Posterior vena cava (tissue), 2 donors: ENCODE results near the gene CCR8. TPM values are rescaled to one million over a fixed set of nuclear protein-coding genes. Genes with fewer than 3 reads are reported as not detected.
"Not testable (repeated sequence)": the region's sequence is repeated elsewhere in the genome, so short reads cannot be mapped to it uniquely, and the experiment has no call there.

Experiments
- DNase-seq: peaks from one replicate; pipeline ENCODE4 v3.0.0-alpha.2; 2020; ENCODE audit warnings: low spot score
- intact Hi-C, 2 donors: fragments of 100-400 bp; cut with DNase I; formaldehyde crosslinking; loops; one replicate each; pipeline versions ENCODE4 v1.14.1 to v1.14.2; 2022 to 2023
- total RNA-seq, 2 donors: library from RNA; stranded (reverse); fragmentation: NEBNext Ultra II Directional; extraction: Animal tissue kit (Norgen Biotek cat#: 25700); gene quantifications; one replicate each; pipeline ENCODE4 v1.2.1, GENCODE V29; 2021
- donor health status: DM: yes; HTN: yes; CAD: no.
- donor health status: DM: yes; HTN: yes; CAD: no.

Gene CCR8
- total RNA-seq, 2 donors from 2014 or later: not detected

GRCh38 chr3:39339086-39339485, 9.6 kb downstream of the CCR8 start:
- DNase-seq: no peak
- intact Hi-C loops: no loop called here

- intact Hi-C loops: no loop called here
- DNase-seq: no peak
These were observed 13.7 kb downstream of the CCR8 start for GRCh38 chr3:39343076-39343717.

- no peak for DNase-seq
- intact Hi-C loops: no loop called here
These were observed 14.3 kb downstream of the CCR8 start for GRCh38 chr3:39343760-39344159.

DNA sequence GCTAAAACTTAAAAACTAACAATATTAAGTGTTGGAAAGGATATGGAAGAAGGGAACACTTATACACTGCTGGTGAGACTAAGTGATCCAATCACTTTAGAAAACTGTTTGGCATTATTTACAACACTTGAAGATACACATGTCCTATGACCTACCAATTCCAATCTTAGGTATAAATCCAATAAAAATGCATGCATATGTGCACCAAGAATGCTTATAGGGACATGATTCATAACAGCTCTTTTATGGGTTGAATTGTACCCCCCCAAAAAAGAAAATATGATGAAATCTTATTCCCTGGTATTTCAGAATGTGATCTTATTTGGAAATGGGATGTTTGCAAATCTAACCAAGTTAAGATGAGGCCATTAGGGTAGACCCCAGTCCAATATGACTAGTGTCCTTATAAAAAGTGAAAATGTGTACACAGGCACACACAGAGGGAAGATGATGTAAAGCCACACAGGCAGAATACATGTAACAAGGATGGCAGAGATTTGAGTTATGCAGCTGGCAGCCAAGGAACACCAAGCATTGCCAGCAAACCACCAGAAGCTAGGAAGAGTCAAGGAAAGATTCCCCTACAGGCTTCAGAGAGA, 15.3 kb downstream of the CCR8 start:
- intact Hi-C loops: no loop called here
- no peak for DNase-seq

- no peak for DNase-seq
- intact Hi-C loops: no loop called here
These were observed 17.5 kb downstream of the CCR8 start for GRCh38 chr3:39346785-39347585.

GRCh38 chr3:39347586-39347876, 18.0 kb downstream of the CCR8 start:
- no peak for DNase-seq
- intact Hi-C loops: no loop called here

DNA sequence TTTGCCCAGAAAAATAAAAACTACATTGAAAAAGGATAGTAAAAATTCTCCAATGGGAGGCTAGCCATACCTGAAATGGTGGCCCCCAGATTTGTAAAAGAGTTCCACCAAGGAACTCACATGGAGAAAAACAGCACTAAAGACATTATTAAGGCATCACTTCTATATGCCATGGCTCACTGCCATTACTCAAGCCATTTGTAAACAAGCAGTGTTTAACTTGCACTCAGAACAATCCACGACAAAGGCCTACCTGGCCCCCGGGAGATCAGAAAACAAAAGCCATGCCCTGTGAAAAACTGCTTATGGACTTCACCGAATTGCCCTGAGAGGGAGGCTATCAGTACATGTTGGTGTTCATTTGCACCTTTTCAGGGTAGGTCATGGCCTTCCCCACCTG, 19.6 kb downstream of the CCR8 start:
- no peak for DNase-seq

GRCh38 chr3:39350714-39351113, 21.2 kb downstream of the CCR8 start:
- DNase-seq: no peak
- intact Hi-C loops: no loop called here

More for the DNA sequence above, 19.6 kb downstream of the CCR8 start:
- intact Hi-C loops: no loop called here

DNA sequence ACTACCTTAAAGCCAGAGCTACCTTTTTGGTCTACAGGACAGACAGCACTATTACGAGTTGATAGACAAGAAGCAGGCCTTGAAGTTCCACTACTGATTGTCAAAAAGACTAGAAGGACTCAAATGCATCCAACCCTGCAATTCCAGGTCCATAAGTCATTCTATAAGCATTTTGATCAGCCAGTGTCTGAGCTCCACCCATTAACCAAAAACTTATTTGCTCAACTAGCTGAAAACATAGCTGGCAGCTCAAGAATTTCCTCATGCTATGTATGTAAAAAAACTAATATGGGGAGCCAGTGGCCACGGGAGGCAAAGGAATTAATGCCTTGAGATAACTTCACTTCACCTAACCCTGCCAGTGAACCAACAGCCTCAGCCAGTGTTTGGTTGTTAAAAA, 21.6 kb downstream of the CCR8 start:
- intact Hi-C loops, DNase-seq: not testable (repeated sequence)

GRCh38 chr3:39353168-39353927, 23.8 kb downstream of the CCR8 start:
- intact Hi-C loops, DNase-seq: not testable (repeated sequence)

GRCh38 chr3:39358333-39358732, 28.8 kb downstream of the CCR8 start:
- DNase-seq: no peak
- intact Hi-C loops: no loop called here

DNA sequence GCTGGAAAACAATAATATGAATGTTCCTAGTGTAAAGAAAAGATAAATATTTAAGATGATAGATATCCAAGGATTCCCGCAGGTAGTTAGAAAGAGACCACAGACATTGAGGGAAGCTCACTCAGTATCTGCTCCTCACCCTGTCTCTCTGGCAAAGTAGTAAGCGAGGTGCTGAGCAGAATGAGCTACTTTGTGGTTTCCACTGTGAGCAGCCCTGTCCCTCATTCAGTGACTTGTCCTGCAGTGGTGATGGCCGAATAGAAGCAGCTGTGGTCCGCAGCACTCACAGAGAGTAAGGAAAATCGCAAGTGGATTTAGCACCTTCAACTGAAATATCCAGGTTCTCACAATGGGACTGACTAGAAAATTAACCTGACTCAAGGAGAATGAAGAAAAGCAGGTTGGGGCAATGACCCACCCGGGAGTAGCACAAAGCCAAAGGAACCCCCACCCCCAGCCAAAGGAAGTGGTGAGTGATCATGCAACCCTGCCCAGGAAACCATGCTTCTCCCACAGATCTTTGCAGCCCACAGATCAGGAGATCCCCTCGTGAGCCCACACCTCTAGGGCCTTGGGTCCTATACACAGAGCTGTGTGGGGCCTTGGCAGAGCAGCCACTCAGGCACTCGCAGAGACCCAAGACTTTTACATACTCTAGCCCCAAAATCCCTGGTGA, 31.9 kb downstream of the CCR8 start:
- intact Hi-C loops: no loop called here
- no peak for DNase-seq

DNA sequence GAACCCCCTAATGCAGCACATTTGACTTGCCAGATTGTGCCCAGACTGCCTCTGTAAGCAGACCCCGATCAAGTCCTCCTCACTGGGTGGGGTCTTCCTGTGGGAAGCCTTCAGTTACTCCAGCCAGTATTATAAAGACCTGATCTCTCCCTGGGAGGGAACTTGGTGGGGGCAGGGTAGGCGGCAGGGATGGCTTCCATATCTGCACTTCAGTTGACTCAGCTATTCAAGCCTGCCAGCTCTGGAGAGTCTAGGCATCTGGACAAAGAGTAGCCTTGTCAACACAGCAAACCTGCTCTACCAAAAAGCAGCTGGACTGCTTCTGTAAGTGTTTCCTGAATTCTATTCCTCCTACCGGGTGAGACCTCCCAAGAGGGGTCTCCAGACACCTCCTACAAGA, 32.7 kb downstream of the CCR8 start:
- DNase-seq: no peak
- intact Hi-C loops: no loop called here

- intact Hi-C loops: no loop called here
- DNase-seq: no peak
These were observed 33.3 kb downstream of the CCR8 start for GRCh38 chr3:39362812-39363211.

- DNase-seq, intact Hi-C loops: not testable (repeated sequence)
These were observed 40.9 kb downstream of the CCR8 start for GRCh38 chr3:39370450-39370849.

DNA sequence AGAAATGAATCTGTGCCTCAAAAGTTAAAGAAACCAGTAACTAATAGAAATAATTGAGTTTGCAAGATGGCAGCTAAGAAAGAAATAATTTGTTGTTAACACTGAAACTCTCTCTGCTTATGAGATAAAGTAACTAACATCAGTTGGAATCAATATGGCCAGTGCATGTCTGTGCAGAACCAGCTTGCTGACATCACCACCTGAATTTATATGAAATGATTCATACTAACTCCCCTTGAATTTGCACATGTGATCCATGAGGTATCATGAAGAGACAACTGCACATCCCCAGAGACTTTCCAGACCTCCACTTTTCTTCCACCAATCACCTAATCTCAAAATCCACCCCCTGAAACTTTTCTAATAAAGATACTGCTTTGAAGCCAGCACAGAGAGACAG, 43.3 kb downstream of the CCR8 start:
- intact Hi-C loops: no loop called here
- DNase-seq: no peak

- intact Hi-C loops: no loop called here
- no peak for DNase-seq
These were observed 47.6 kb downstream of the CCR8 start for GRCh38 chr3:39376959-39377634.

DNA sequence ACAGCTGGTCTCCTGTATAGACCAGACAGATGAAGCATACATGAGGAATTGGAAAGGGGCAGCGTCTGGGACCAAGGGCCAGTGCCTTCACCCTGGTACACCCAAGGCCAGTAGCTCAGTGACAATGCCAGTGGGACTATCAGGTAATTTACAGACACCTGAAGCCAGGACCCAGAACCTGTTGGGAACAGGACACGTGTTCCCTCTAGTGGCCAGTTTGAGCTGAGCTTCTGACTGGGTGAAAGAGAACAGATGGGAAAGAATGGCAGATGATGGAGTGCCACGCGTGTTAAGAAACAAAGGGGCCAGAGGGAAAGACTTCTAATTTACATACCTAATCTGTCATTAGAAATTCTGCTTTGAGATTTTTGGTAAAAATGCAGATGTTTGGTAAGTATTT, 48.6 kb downstream of the CCR8 start:
- no peak for DNase-seq
- intact Hi-C loops: no loop called here
